Measurements from ENCODE around the gene PDCD5. TPM values are rescaled to one million over a fixed set of nuclear protein-coding genes. Genes with fewer than 3 reads are reported as not detected.

Gene PDCD5
- total RNA-seq, 1 donor from 2014 or later = 123 TPM

DNA sequence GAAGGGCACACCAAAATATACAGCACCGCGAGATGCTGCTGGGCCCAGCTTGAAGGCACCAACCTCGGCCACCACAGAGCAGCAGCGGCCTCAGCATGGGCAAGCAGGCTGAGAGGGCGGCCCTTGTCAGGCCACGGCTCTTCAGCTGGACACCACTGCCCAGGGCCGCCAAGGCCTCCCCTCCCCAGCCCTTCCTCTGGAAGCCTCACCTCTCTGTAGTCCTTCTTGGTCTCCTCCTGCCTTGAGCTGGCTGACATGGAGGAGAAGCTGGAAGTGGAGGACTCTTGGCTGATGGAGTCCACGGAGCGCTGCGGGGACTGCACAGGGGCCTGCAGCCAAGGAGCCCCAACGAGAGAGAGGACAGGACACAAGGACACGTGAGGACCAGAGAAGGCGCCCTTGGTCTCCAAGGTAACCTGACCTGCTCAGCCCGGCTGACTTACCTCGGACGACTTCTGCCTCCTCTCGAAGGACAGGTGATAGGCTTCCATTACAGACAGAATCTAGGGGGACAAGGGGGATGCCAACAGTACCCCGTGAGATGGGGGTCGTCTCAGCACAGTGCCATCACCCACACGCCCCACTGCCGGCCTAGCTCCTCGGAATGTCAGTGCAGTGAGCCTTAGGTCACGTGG is 38.2 kb downstream of the PDCD5 start:
- TF ChIP-seq, protein P1, sequence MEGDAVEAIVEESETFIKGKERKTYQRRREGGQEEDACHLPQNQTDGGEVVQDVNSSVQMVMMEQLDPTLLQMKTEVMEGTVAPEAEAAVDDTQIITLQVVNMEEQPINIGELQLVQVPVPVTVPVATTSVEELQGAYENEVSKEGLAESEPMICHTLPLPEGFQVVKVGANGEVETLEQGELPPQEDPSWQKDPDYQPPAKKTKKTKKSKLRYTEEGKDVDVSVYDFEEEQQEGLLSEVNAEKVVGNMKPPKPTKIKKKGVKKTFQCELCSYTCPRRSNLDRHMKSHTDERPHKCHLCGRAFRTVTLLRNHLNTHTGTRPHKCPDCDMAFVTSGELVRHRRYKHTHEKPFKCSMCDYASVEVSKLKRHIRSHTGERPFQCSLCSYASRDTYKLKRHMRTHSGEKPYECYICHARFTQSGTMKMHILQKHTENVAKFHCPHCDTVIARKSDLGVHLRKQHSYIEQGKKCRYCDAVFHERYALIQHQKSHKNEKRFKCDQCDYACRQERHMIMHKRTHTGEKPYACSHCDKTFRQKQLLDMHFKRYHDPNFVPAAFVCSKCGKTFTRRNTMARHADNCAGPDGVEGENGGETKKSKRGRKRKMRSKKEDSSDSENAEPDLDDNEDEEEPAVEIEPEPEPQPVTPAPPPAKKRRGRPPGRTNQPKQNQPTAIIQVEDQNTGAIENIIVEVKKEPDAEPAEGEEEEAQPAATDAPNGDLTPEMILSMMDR (conservative IDR thresholded peaks at IDR 0.05) = no peak
- Mint-ChIP-seq H3K27ac (no peak overlapping the region), H3K9me3 (no peaks in the 10 kb centered on the region), H3K4me1 (ENCODE audit: unreplicated experiment) (peaks cover 9% of the 10 kb centered on the region), H3K27me3 (no peaks in the 10 kb centered on the region), H3K4me3 (no peak overlapping the region), H3K36me3 (peaks cover 31% of the 10 kb centered on the region)
- no peak for DNase-seq (ENCODE audit: extremely low spot score, unreplicated experiment)

DNA sequence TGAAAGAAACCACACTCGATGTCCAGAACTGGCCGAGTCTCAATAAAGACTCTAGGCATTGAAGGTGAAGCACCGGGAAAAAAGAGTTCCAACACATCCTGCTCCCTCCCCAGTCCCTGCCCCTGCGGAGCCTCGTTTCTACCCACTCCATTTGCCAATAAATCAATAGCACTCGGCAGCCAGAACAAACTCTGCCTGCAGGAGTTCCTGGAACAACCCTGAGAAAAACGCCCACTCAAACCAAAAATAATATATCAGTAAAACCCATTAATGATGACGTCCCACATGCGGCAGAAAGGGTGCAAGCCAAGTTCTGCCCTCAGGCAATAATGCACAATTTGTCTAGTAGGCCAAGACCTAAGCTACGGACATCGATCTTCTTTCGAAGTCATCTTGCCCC is 41.0 kb downstream of the PDCD5 start:
- no peak overlapping the region for H3K4me3 Mint-ChIP-seq
- no peak for DNase-seq (ENCODE audit: extremely low spot score, unreplicated experiment)
- H3K27me3 Mint-ChIP-seq = no peaks in the 10 kb centered on the region
- TF ChIP-seq, protein P1 (conservative IDR thresholded peaks at IDR 0.05) = no peak
- peaks cover 25% of the 10 kb centered on the region for H3K36me3 Mint-ChIP-seq
- peaks cover 9% of the 10 kb centered on the region for H3K4me1 Mint-ChIP-seq (ENCODE audit: unreplicated experiment)
- H3K9me3 Mint-ChIP-seq = no peaks in the 10 kb centered on the region
- no peak overlapping the region for H3K27ac Mint-ChIP-seq

DNA sequence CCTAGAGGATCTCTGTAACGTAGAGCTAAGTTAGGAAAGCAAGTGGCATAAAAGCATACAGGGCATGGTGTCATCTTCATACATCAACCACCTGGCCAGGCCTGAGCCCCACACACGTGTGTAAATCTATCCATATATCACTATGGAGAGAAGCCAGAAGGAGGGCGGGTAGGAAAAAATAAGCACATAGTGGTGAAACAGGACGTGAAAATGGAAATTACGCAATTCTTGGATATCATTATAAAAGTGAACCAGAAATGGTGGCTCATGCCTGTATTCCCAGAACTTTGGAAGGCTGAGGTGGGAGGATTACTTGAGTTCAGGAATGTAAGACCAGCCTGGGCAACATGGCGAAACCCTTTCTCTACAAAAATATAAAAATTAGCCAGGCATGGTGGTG is 43.4 kb downstream of the PDCD5 start:
- Mint-ChIP-seq H3K4me3 (no peak overlapping the region), H3K27ac (no peak overlapping the region), H3K27me3 (no peaks in the 10 kb centered on the region), H3K36me3 (peaks cover 25% of the 10 kb centered on the region), H3K9me3 (no peaks in the 10 kb centered on the region), H3K4me1 (ENCODE audit: unreplicated experiment) (peaks cover 9% of the 10 kb centered on the region)
- no peak for DNase-seq (ENCODE audit: extremely low spot score, unreplicated experiment)
- TF ChIP-seq, protein P1 (conservative IDR thresholded peaks at IDR 0.05) = no peak

DNA sequence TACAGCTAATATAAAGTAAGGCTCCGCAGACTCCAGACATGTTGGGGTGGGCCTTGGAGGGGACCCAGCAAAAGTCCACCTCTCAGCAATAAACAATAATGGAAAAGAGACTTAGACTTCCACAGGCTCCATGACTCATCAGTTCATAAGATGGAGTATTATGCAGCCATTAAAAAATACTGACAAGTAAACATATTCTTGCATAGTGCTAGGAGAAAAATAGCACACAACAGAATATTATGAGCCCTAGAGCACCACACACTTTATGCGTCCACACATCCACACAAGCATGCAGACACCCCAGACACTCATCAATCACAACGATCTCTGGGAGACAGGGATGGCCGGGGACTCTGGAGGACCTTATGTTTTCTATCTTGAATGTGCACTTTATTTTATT is 46.0 kb downstream of the PDCD5 start:
- H3K4me1 Mint-ChIP-seq (ENCODE audit: unreplicated experiment) = peaks cover 5% of the 10 kb centered on the region
- H3K36me3 Mint-ChIP-seq = peaks cover 16% of the 10 kb centered on the region
- H3K9me3 Mint-ChIP-seq = no peaks in the 10 kb centered on the region
- H3K4me3 Mint-ChIP-seq = no peak overlapping the region
- H3K27ac Mint-ChIP-seq = no peak overlapping the region
- no peaks in the 10 kb centered on the region for H3K27me3 Mint-ChIP-seq
- no peak for DNase-seq (ENCODE audit: extremely low spot score, unreplicated experiment)
- TF ChIP-seq, protein P1 (conservative IDR thresholded peaks at IDR 0.05) = no peak

DNA sequence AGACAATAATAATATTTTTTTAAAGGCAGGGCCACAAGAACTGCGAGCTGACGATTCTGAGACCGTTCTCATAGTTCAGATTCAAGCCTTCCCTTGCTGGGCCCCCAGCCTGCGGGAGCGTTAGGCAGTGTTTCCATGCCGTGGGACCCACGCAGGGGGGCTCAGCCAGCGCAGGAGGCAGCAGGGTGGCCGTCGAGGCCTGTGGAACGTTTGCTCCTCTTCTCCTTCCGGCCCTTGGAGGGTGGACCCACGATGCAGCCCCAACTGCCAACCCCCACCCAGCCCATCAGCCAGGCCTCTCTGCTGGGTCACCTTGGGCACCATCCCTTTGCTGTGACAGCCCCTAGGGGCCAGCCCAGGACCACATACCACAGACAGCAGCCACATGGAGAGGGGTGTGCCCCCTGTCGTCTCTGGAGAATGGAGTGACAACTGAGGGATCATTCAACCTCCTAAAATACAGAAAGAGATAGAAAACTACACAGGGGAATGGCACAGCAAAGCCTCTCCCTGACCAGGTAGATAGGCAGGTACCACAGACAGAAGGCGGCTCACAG is 46.8 kb downstream of the PDCD5 start:
- Mint-ChIP-seq H3K27ac (no peak overlapping the region), H3K4me3 (no peak overlapping the region), H3K9me3 (no peaks in the 10 kb centered on the region), H3K4me1 (ENCODE audit: unreplicated experiment) (no peaks in the 10 kb centered on the region), H3K27me3 (no peaks in the 10 kb centered on the region), H3K36me3 (peaks cover 10% of the 10 kb centered on the region)
- DNase-seq (ENCODE audit: extremely low spot score, unreplicated experiment) = no peak
- TF ChIP-seq, protein P1 (conservative IDR thresholded peaks at IDR 0.05) = no peak

All from type B pancreatic cell (in vitro differentiated cells).